ENCODE results near the gene CSNK1G1. TPM values are rescaled to one million over a fixed set of nuclear protein-coding genes. Genes with fewer than 3 reads are reported as not detected.

Gene CSNK1G1
- total RNA-seq, 1 donor, result 37.6 TPM

DNA sequence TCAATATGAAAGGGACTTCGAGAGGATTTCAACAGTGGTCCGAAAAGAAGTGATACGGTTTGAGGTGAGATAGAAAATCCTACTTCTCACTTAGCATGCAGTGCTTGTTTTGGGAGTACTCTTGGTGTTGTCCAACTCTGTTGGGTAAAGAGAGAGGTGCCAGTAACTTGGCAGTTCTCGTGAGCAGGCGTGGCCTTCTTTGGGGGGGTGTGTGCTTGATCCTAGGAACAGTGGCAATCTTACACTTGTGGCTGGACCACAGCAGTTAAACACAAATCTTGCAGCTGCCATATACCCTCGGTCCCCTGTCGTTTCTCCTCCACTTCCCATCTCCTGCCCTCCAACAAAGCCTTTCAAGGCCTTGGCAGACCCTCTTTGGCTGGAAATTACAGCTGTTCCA is 219.6 kb downstream of the CSNK1G1 start:
- TF ChIP-seq, protein P1, sequence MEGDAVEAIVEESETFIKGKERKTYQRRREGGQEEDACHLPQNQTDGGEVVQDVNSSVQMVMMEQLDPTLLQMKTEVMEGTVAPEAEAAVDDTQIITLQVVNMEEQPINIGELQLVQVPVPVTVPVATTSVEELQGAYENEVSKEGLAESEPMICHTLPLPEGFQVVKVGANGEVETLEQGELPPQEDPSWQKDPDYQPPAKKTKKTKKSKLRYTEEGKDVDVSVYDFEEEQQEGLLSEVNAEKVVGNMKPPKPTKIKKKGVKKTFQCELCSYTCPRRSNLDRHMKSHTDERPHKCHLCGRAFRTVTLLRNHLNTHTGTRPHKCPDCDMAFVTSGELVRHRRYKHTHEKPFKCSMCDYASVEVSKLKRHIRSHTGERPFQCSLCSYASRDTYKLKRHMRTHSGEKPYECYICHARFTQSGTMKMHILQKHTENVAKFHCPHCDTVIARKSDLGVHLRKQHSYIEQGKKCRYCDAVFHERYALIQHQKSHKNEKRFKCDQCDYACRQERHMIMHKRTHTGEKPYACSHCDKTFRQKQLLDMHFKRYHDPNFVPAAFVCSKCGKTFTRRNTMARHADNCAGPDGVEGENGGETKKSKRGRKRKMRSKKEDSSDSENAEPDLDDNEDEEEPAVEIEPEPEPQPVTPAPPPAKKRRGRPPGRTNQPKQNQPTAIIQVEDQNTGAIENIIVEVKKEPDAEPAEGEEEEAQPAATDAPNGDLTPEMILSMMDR (IDR thresholded peaks at IDR 0.05; ENCODE audit: insufficient read depth, low read depth, low read length), result no peak
- no peak overlapping the region for H3K4me3 ChIP-seq (ENCODE audit: low read depth, low read length)
- DNase-seq (ENCODE audit: low read depth), result no peak

DNA sequence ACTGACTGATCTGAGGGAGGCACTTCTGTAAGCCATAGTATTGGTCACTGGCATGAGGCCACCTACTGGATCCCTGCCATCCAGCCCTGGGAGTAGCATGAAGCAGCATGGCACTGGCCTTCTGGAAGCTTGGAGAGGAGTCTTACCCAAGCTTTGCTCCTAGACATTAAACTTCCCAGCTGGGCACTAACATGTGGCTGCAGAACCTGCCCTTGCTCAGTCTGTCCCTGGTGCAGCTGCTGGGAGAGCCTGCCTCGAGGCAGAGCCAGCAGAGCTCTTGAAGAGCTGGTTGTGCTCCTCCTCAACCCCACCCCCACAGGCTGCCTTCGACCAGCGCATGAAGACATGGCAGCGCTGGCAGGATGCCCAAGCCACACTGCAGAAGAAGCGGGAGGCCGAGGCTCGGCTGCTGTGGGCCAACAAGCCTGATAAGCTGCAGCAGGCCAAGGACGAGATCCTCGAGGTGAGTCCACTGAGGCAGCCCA is 221.6 kb downstream of the CSNK1G1 start:
- DNase-seq (ENCODE audit: low read depth), result peak; percentile 24
- TF ChIP-seq, protein P1 (IDR thresholded peaks at IDR 0.05; ENCODE audit: insufficient read depth, low read depth, low read length), result no peak
- no peak overlapping the region for H3K4me3 ChIP-seq (ENCODE audit: low read depth, low read length)

DNA sequence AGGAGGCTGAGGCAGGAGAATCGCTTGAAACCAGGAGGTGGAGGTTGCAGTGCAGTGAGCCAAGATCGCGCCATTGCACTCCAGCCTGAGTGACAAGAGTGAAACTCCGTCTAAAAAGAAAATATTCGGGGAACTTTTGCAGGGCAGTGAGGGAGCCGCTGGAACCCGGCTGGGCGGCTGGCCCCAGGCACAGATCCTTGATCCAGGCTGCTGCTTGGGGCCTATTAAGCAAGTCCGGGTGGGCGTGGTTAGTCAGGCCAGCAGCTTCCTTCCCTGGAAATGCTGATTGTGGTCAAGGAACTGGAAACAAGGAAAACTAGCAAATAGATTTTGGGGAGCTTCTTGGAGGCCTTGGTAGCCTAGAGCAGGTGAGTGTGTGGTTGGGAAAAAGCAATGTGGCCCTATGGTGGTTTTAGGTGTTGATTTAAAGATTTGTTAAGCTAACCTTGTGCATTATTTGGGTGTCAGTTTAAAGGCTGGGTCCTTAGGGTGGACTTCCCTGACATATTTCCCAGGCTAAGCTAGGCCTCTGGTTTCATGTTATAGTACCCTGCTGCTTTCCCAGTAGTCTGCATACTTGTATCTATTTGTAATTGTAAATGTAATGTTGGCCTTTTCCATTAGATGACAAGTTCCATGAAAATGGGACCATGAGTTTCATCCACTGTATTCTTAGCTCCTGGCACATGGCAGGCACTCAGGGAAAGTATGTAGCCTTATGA is 222.2 kb downstream of the CSNK1G1 start:
- no peak overlapping the region for H3K4me3 ChIP-seq (ENCODE audit: low read depth, low read length)
- TF ChIP-seq, protein P1 (IDR thresholded peaks at IDR 0.05; ENCODE audit: insufficient read depth, low read depth, low read length), result no peak
- peak; percentile 37 for DNase-seq (ENCODE audit: low read depth)

DNA sequence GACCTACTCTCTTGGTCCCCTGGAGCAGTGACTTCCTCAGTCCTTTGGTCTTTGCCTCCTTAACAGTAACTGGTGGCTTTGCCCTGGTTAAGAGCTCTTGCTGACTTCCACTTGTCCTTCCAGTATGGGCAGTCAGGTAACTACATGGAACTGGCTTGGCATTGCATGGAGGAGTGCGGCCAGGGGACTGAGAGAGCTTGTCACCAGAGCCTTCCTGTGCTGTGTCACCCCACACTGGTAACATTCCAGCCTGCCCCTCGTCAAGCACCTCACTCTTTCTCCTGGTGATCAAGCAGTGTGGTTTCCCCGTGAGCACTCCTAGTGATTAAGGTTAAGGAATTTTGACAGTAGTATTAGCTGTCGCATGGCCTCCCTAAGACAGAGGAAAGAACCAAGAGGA is 223.8 kb downstream of the CSNK1G1 start:
- TF ChIP-seq, protein P1 (IDR thresholded peaks at IDR 0.05; ENCODE audit: insufficient read depth, low read depth, low read length), result no peak
- no peak overlapping the region for H3K4me3 ChIP-seq (ENCODE audit: low read depth, low read length)
- DNase-seq (ENCODE audit: low read depth), result no peak

DNA sequence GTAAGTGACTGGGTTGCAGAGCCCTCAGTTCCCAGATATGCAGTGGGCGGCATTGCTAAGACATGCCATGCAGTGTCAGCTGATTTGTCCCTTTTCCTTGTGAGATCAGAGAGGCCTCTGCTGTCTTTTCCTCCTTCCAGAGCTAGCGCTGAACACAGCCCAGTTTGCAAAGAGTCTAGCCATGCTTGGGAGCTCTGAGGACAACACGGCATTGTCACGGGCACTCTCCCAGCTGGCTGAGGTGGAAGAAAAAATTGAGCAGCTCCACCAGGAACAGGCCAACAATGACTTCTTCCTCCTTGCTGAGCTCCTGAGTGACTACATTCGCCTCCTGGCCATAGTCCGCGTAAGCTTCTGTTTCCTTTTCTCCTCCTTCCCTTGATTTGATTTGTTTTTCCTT is 224.4 kb downstream of the CSNK1G1 start:
- TF ChIP-seq, protein P1 (IDR thresholded peaks at IDR 0.05; ENCODE audit: insufficient read depth, low read depth, low read length), result no peak
- no peak for DNase-seq (ENCODE audit: low read depth)
- no peak overlapping the region for H3K4me3 ChIP-seq (ENCODE audit: low read depth, low read length)

DNA sequence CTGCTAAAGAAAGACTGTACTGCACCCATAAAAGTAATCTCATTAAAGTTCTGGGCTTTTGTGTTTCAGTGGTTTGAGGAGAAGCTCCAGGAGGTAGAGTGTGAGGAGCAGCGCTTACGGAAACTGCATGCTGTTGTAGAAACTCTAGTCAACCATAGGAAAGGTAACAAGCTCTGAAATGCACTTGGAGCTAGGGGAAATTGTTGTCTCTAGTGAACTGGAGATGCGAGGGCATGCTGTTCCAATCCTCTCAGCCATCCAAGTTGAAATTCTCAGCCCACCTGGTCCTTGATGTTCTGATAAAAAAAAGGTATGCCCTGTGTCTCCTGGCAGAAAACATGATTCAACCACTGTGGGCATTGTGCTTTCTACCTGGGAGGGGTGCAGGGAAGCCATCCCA is 225.8 kb downstream of the CSNK1G1 start:
- TF ChIP-seq, protein P1 (IDR thresholded peaks at IDR 0.05; ENCODE audit: insufficient read depth, low read depth, low read length), result no peak
- no peak for DNase-seq (ENCODE audit: low read depth)
- no peak overlapping the region for H3K4me3 ChIP-seq (ENCODE audit: low read depth, low read length)
